Vagina (tissue), 2 donors: ENCODE results near the gene TMEM86A. TPM values are rescaled to one million over a fixed set of nuclear protein-coding genes. Genes with fewer than 3 reads are reported as not detected.
"Not testable (repeated sequence)": the region's sequence is repeated elsewhere in the genome, so short reads cannot be mapped to it uniquely, and the experiment has no call there.

Source experiments
- DNase-seq, 2 donors: peaks; one replicate each; pipeline ENCODE4 v3.0.0-alpha.2; 2017; ENCODE audit errors: extremely low spot score in 2 of 2
- H3K27ac ChIP-seq: fragments of 200-600 bp; sonication (generic); one replicate; pipeline ENCODE4 v1.5.1; 2019
- H3K27me3 ChIP-seq: fragments of 200-600 bp; sonication (generic); one replicate; pipeline ENCODE4 v1.5.1; 2019
- H3K36me3 ChIP-seq, 2 donors: fragments of 200-600 bp; sonication (generic); one replicate each; pipeline ENCODE4 v1.5.1; 2017 to 2019
- H3K4me1 ChIP-seq: fragments of 200-600 bp; sonication (generic); one replicate; pipeline ENCODE4 v1.5.1; 2019
- H3K4me3 ChIP-seq, 2 donors: fragments of 200-600 bp; sonication (generic); 1 replicate in 1 of 2; 2 replicates in 1 of 2; pipeline ENCODE4 v1.5.1; 2016 to 2019
- H3K9me3 ChIP-seq: fragments of 200-600 bp; sonication (generic); one replicate; pipeline ENCODE4 v1.5.1; 2019
- POLR2A ChIP-seq, 2 donors: fragments of 450-650 bp; IDR thresholded peaks; one replicate each; pipeline ENCODE4 v1.6.1; 2017; ENCODE audit warnings: antibody characterized with exemption in 2 of 2, mild to moderate bottlenecking in 2 of 2, moderate library complexity in 2 of 2
- POLR2AphosphoS5 ChIP-seq, 2 donors: sonication (generic); formaldehyde crosslinking; IDR thresholded peaks; one replicate each; pipeline ENCODE4 v1.9.0; 2017; ENCODE audit warnings: antibody characterized with exemption in 2 of 2, mild to moderate bottlenecking in 2 of 2, low read depth in 1 of 2; ENCODE audit not compliant: insufficient read depth in 1 of 2
- intact Hi-C: fragments of 100-400 bp; cut with DNase I; formaldehyde crosslinking; loops from one replicate; pipeline ENCODE4 v1.15.1; 2023
- total RNA-seq: library from RNA; depleted of rRNA; stranded (reverse); fragments of >200 nt; gene quantifications from one replicate; pipeline ENCODE4 v1.2.3, GENCODE V29; 2016
- TF ChIP-seq, protein P1 (sequence below), 3 experiments: fragments of 450-650 bp in 2 of 3; fragments of 200-600 bp in 1 of 3; sonication (generic) in 1 of 3; IDR thresholded peaks; one replicate each; pipeline ENCODE4 v1.5.1; 2017 to 2019; ENCODE audit warnings: antibody characterized with exemption in 3 of 3, mild to moderate bottlenecking in 2 of 3, moderate library complexity in 2 of 3

The TMEM86A gene, protein sequence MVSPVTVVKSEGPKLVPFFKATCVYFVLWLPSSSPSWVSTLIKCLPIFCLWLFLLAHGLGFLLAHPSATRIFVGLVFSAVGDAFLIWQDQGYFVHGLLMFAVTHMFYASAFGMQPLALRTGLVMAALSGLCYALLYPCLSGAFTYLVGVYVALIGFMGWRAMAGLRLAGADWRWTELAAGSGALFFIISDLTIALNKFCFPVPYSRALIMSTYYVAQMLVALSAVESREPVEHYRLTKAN
- 26.8 TPM for total RNA-seq

DNA sequence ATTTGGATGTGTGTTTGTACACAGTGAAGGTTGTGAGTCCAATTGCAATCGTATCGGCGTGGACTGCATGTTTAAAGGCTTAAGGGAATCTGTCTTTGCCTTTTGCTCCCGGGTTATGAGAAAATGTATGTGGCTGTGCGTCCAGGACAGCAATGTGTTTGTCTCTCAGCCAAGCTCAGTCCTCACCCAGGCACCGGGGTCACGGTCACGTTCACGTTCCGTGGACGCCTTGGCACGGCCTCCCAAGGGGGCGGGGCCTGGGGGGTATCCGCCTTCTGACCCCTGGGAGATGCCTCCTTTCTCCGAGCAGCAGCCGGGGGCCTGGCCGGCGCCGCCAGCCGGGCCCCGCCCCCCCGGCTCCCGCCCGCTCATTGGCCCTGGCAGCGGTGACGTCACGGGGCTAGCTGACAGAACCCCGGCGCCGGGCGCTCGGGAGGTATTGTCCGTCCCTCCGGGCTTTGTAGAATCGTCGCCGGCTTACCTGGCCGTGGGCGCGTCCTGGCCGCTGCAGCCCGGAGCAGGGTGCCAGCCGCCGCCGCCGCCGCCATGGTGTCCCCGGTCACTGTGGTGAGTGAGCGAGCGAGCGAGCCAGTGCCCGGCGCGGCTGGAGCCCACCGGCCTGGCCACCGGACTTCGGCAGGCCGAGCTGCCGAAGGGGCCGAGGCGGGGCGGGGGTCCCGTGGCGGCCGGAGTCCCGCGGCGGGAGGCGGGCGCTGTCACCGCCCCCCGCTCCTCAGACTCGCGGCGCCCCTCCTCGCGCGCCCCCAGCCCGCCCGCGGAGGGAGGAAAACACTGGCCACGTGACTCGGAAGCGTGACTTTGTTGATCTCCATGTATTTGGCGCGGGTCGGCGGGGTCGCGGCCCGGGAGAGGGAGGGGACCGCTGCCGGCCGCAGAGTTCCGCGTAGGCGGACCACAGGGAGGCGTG is at the start of gene TMEM86A:
Gene TMEM86A, plus strand, starts transcription at position 439 of the 928 bp plus-strand sequence. Its CDS starts 108 bp downstream, at position 547.
- Histone ChIP-seq H3K27me3 (no peaks in the 10 kb centered on the region), H3K36me3 (peaks cover 0 to 4% of the 10 kb centered on the region in 2 donors), H3K9me3 (no peaks in the 10 kb centered on the region), H3K4me1 (peaks cover 22% of the 10 kb centered on the region), H3K27ac (peak within 1 kb of the TSS; percentile 88), H3K4me3 (peak within 1 kb of the TSS; percentile 69 to 96)
- TF ChIP-seq POLR2AphosphoS5 (IDR thresholded peaks at IDR 0.05; ENCODE audit: insufficient read depth in 1 of 2, low read depth in 1 of 2) = peak in 1 of 2 donors; percentile 72
- TF ChIP-seq POLR2A (IDR thresholded peaks at IDR 0.05) = peak in 1 of 2 donors; percentile 50
- TF ChIP-seq, protein P1, sequence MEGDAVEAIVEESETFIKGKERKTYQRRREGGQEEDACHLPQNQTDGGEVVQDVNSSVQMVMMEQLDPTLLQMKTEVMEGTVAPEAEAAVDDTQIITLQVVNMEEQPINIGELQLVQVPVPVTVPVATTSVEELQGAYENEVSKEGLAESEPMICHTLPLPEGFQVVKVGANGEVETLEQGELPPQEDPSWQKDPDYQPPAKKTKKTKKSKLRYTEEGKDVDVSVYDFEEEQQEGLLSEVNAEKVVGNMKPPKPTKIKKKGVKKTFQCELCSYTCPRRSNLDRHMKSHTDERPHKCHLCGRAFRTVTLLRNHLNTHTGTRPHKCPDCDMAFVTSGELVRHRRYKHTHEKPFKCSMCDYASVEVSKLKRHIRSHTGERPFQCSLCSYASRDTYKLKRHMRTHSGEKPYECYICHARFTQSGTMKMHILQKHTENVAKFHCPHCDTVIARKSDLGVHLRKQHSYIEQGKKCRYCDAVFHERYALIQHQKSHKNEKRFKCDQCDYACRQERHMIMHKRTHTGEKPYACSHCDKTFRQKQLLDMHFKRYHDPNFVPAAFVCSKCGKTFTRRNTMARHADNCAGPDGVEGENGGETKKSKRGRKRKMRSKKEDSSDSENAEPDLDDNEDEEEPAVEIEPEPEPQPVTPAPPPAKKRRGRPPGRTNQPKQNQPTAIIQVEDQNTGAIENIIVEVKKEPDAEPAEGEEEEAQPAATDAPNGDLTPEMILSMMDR (IDR thresholded peaks at IDR 0.05) = no peak
- DNase-seq = peak in 1 of 2 donors; percentile 94
- intact Hi-C loops = no loop called here

DNA sequence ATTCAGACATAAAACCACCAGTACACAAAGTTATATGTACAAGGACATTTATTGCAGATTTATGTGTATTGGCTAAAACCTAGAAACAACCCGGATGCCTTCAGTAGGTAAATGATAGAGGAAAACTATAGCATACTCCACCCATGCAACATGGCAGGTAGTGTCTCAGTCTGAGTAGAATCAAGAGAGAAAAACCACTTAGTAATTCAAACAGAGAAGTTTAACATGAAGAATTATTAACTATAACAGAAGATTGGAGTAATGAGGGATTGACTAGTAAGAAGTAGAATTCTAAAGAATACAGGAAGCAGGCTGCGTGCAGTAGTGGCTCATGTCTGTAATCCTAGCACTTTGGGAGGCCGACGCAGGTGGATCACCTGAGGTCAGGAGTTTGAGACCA is 48.2 kb upstream of the TMEM86A start:
- Histone ChIP-seq H3K27ac (no peak overlapping the region), H3K36me3 (no peaks in the 10 kb centered on the region), H3K27me3 (no peaks in the 10 kb centered on the region), H3K4me1 (no peaks in the 10 kb centered on the region), H3K9me3 (no peaks in the 10 kb centered on the region), H3K4me3 (no peak overlapping the region)
- no peak for DNase-seq
- TF ChIP-seq POLR2A (IDR thresholded peaks at IDR 0.05) (no peak), POLR2AphosphoS5 (IDR thresholded peaks at IDR 0.05; ENCODE audit: insufficient read depth in 1 of 2, low read depth in 1 of 2) (no peak)
- TF ChIP-seq, protein P1 (IDR thresholded peaks at IDR 0.05) = no peak
- intact Hi-C loops = no loop called here

DNA sequence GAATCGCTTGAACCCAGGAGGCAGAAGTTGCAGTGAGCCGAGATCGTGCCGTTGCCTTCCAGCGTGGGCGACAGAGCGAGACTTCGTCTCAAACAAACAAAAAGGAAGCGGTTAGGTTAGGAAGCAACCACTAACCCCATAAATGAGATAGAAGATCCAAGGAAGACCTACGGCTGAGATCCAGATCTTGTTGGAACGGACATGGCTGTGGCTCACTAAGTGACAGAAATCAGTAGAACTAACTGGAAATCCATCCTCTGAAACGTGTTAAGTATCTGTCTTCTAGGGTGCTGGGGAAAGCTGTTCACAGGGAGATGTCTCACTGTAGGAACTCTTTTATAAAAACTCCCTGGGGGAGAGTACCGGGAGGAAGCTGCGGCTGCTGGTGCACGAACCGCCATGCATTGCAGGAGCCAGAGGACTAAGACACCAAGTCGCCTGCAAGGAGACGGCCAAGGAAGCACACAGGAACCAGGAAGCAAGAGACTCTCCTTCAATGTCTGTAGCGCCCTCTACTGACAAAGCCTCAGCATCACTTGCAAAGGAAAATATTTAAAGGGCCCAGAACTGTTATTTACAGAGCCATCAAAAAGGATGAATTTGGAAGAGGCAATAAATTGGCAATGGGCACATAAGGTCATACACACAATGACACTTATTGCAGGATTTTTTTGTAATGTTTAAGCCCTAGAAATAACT is 47.6 kb upstream of the TMEM86A start:
- DNase-seq = no peak
- TF ChIP-seq, protein P1 (IDR thresholded peaks at IDR 0.05) = no peak
- TF ChIP-seq POLR2AphosphoS5 (IDR thresholded peaks at IDR 0.05; ENCODE audit: insufficient read depth in 1 of 2, low read depth in 1 of 2) (no peak), POLR2A (IDR thresholded peaks at IDR 0.05) (no peak)
- no peaks in the 10 kb centered on the region for H3K9me3 ChIP-seq
- H3K27me3 ChIP-seq = no peaks in the 10 kb centered on the region
- H3K36me3 ChIP-seq = no peaks in the 10 kb centered on the region
- H3K4me3 ChIP-seq = no peak overlapping the region
- H3K4me1 ChIP-seq = no peaks in the 10 kb centered on the region
- intact Hi-C loops = no loop called here
- H3K27ac ChIP-seq = no peak overlapping the region

DNA sequence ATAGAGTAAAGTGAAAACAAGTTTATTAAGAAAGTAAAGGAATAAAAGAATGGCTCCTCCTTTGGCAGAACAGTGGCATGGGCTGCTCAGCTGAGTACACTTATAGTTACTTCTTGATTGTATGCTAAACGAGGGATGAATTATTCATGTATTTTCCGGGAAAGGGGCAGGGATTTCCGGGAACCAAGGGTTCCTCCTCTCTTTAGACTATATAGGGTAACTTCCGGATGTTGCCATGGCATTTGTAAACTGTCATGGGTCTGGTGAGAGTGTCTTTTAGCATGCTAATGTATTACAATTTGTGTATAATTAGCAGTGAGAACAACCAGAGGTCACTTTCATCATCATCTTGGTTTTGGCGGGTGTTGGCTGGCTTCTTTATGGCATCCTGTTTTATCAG is 40.9 kb upstream of the TMEM86A start:
- DNase-seq = no peak
- H3K27ac ChIP-seq = no peak overlapping the region
- no peaks in the 10 kb centered on the region for H3K4me1 ChIP-seq
- no peaks in the 10 kb centered on the region for H3K27me3 ChIP-seq
- H3K4me3 ChIP-seq = no peak overlapping the region
- intact Hi-C loops = no loop called here
- TF ChIP-seq, protein P1 (IDR thresholded peaks at IDR 0.05) = no peak
- no peak for TF ChIP-seq POLR2A (IDR thresholded peaks at IDR 0.05)
- H3K9me3 ChIP-seq = no peaks in the 10 kb centered on the region
- no peaks in the 10 kb centered on the region for H3K36me3 ChIP-seq

DNA sequence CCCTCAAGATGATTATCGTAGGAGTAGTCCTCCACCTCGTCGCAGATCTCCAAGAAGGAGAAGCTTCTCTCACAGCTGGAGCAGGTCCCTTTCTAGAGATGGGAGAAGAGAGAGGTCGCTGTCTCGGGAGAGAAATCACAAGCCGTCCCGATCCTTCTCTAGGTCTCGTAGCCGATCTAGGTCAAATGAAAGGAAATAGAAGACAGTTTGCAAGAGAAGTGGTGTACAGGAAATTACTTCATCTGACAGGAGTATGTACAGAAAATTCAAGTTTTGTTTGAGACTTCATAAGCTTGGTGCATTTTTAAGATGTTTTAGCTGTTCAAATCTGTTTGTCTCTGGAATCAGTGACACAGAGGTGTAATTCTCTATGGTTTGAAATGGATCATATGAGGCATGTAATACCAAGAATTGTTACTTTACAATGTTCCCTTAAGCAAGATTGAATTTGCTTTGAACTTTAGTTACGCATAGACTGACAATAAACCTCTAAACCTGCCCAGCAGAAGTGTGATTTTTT is 33.2 kb upstream of the TMEM86A start:
- H3K36me3 ChIP-seq, H3K9me3 ChIP-seq, H3K27me3 ChIP-seq, intact Hi-C loops, DNase-seq, H3K4me1 ChIP-seq, H3K27ac ChIP-seq, H3K4me3 ChIP-seq: not testable (repeated sequence)
